Mucosa of descending colon (tissue), 3 donors: ENCODE results near the gene ANKS1B. TPM values are rescaled to one million over a fixed set of nuclear protein-coding genes. Genes with fewer than 3 reads are reported as not detected.

Experiments
- ATAC-seq: fragments of 200-7000 bp; cut with Tn5 transposase; one replicate; pipeline ENCODE4 v1.9.1; 2020; ENCODE audit warnings: mild to moderate bottlenecking, moderate library complexity
- DNase-seq, 3 donors: peaks; one replicate each; pipeline ENCODE4 v3.0.0-alpha.2; 2020
- H3K36me3 ChIP-seq: fragments of 200-600 bp; one replicate; pipeline ENCODE4 v1.8.0; 2021; ENCODE audit warnings: low read depth, mild to moderate bottlenecking
- H3K4me1 ChIP-seq: fragments of 200-600 bp; one replicate; pipeline ENCODE4 v1.8.0; 2021; ENCODE audit warnings: low read depth, mild to moderate bottlenecking
- H3K4me3 ChIP-seq: fragments of 200-600 bp; one replicate; pipeline ENCODE4 v1.8.0; 2021; ENCODE audit warnings: mild to moderate bottlenecking
- H3K9me3 ChIP-seq: fragments of 200-600 bp; one replicate; pipeline ENCODE4 v1.8.0; 2021; ENCODE audit warnings: mild to moderate bottlenecking
- CTCF ChIP-seq: fragments of 200-600 bp; IDR thresholded peaks from one replicate; pipeline ENCODE4 v1.8.0; 2022; ENCODE audit warnings: antibody characterized with exemption, mild to moderate bottlenecking
- intact Hi-C, 2 donors: fragments of 100-400 bp; cut with DNase I in 1 of 2; cut with micrococcal nuclease in 1 of 2; formaldehyde crosslinking; loops; one replicate each; pipeline versions ENCODE4 v1.11.0 to v1.11.1; 2022; cut with DNase I, micrococcal nuclease
- total RNA-seq, 3 donors: library from RNA; stranded (reverse); fragmentation: NEBNext Ultra II Directional in 2 of 3; extraction: Animal tissue kit (Norgen Biotek cat#: 25700) in 2 of 3; gene quantifications; one replicate each; pipeline versions ENCODE4 v1.2.1 to v1.2.4, GENCODE V29; 2021 to 2023
- donor health status: DM: no; HTN: no; CAD: no; lungs with moderate emphysema.
- donor health status: DM: no; HTN: no; CAD: no.
- donor health status: DM: no; HTN: yes; CAD: no.

The ANKS1B gene
- total RNA-seq, 3 donors from 2014 or later = 1.1 to 22.2 (median 2.3) TPM

GRCh38 chr12:99444859-99445316, 539.8 kb downstream of the ANKS1B start:
- no peak for DNase-seq
- TF ChIP-seq CTCF = no peak
- intact Hi-C loops = no loop called here
- H3K36me3 ChIP-seq = no peaks in the 10 kb centered on the region
- H3K9me3 ChIP-seq = peaks cover 15% of the 10 kb centered on the region
- H3K4me3 ChIP-seq = no peak overlapping the region
- no peak for ATAC-seq
- H3K4me1 ChIP-seq = no peaks in the 10 kb centered on the region

- no peak for ATAC-seq
- peaks cover 17% of the 10 kb centered on the region for H3K9me3 ChIP-seq
- H3K4me3 ChIP-seq = no peak overlapping the region
- DNase-seq = no peak
- no peaks in the 10 kb centered on the region for H3K4me1 ChIP-seq
- intact Hi-C loops = no loop called here
- TF ChIP-seq CTCF = no peak
- H3K36me3 ChIP-seq = no peaks in the 10 kb centered on the region
Measured at GRCh38 chr12:99442758-99443157, 542.0 kb downstream of the ANKS1B start.

- no peaks in the 10 kb centered on the region for H3K36me3 ChIP-seq
- H3K4me1 ChIP-seq = no peaks in the 10 kb centered on the region
- peaks cover 21% of the 10 kb centered on the region for H3K9me3 ChIP-seq
- no peak overlapping the region for H3K4me3 ChIP-seq
- ATAC-seq = no peak
- no peak for TF ChIP-seq CTCF
- intact Hi-C loops = no loop called here
- no peak for DNase-seq
Measured at GRCh38 chr12:99439399-99439798, 545.3 kb downstream of the ANKS1B start.

GRCh38 chr12:99436584-99436983, 548.2 kb downstream of the ANKS1B start:
- H3K9me3 ChIP-seq = peaks cover 25% of the 10 kb centered on the region
- ATAC-seq (no peak), DNase-seq (no peak)
- no peak overlapping the region for H3K4me3 ChIP-seq
- no peaks in the 10 kb centered on the region for H3K36me3 ChIP-seq
- H3K4me1 ChIP-seq = no peaks in the 10 kb centered on the region
- no peak for TF ChIP-seq CTCF
- intact Hi-C loops = no loop called here

- DNase-seq (no peak), ATAC-seq (no peak)
- no peaks in the 10 kb centered on the region for H3K36me3 ChIP-seq
- no peaks in the 10 kb centered on the region for H3K4me1 ChIP-seq
- no peak for TF ChIP-seq CTCF
- no peak overlapping the region for H3K4me3 ChIP-seq
- intact Hi-C loops = no loop called here
- peaks cover 20% of the 10 kb centered on the region for H3K9me3 ChIP-seq
Measured at GRCh38 chr12:99435095-99435791, 549.5 kb downstream of the ANKS1B start.
